ENCODE results near the gene RUFY4.
"Not testable (repeated sequence)": the region's sequence is repeated elsewhere in the genome, so short reads cannot be mapped to it uniquely, and the experiment has no call there.

RUFY4 gene

DNA sequence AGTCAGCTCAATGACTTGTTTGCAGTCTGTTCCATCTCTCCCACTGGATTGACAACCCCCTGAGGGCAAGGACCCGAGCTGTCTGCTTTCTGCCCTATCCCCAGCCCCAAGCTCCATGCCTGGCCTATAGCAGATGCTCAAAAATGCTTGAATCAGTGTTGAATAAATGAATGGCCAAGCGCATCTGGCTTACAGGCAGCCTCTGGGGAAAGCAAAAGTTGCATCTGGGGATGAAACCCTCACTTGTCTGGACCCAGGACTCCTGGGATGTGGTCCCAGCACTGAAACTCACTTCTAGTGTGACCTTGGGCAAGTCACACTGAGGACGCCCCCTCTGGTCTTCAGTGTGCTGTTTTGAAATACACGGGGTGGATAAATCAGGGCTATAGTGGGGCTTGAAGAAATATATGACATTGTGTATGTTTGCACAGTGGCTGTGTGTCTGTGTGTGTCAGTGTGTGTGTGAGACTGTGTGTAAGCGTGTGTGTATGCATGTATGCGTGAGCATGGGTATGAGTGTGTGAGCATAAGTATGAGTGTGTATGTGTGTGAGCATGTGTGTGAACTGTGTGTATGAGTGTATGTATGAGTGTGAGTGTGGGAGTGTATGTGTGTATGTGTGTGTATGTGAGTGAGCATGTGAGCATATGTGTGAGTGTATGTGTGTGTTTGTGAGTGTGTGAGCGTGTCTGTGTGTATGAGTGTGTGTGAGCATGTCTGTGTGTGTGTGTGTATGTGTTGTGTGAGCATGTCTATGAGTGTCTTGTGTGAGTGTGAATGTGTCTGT lies 38.5 kb upstream of the RUFY4 start:
- no peak for DNase-seq (ENCODE audit: low read depth in 2 of 2)

DNA sequence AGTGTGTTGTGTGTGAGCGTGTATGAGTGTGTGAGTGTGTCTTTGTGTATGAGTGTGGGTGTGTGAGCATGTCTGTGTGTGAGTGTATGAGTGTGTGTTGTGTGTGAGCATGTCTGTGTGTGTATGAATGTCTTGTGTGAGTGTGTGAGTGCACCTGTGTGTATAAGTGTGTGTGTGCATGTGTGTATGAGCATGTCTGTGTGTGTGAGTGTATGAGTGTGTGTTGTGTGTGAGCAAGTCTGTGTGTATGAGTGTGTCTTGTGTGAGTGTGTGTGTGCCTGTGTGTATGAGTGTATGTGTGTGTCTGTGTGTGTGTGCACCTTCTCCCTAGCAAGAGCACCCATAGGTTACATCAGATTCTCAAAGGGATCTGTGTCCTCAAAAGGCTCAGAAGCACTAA lies 37.8 kb upstream of the RUFY4 start:
- no peak for DNase-seq (ENCODE audit: low read depth in 2 of 2)

DNA sequence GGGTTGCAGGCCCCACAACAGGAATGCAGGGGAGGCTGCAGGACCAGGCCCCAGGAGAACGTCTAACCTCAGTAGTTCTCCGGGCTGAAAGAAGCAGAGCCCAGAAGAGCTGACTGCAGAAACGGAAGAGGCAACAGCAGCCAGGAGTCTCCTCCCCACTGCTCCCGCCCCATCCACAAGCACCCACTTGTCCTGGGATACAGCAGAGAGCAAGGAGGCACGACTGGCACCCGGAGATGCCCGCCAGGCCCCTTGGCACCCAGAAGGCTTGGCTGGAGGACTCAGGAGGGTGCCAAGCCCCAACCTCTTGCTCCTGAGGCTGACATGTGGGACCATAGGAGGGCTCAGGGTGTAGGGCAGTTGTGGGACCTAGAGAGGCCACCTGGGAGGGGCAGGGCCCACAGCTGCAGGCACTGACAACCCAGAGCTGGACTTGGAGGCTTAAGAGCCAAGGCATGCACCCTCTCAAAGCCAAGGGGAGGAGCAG lies 37.2 kb upstream of the RUFY4 start:
- DNase-seq (ENCODE audit: low read depth in 2 of 2) = no peak

DNA sequence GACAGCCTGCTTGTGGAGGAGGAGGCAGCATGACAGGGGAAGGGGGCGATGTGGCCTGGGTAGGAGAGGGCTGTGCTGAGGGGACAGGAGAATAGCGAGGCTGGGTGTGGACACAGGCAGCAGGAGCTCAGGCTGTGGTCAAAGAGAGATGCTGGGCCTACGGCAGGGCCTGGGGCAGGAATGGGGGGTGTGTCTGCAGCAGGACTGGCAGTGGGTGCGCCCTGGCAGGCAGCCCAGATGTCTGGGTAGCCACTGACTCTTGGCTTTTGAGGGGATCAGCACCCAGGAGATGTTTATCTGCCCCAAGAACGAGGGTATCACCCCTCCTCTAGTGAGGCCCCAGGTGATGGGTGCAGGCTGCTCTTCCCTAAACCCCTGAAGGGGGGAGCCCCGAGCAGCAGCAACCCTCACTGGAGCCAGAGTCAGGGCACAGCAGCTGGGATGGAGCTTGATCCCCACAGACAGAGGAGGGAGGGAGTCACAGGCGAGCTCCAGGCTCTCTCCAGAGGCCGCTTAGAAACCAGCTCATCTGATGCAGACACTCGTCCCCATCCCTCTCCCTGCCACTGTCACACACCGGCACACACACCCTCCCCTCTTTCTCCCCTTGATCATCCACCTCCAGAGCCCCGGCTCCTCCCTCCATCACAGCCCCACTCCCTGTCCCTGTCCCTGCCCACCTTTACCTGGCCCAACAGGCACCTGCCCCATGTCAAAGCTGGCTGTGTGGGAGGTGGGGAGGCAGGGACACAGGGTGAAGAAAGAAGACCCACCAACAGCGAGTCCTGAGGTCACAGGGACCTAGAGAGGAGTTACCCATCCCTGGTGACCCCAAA lies 36.5 kb upstream of the RUFY4 start:
- no peak for DNase-seq (ENCODE audit: low read depth in 2 of 2)

DNA sequence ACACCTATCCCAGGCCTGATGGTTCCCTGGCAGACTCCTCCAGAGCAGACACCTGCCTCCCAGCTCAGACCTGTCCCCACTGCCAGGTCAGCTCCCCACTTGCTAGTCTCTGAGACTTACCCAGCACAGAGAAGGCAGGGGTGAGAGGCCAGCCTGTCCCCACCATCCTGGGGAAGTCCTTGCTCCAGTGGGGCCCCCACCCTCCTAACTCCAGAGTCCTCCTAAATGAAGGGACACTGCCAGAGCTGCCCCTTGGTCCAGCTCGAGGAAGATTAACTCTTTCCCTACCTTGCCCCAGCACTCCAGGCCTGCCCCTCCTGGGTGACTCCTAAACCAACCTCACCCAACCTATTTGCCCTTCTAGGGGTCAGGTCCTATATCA lies 35.9 kb upstream of the RUFY4 start:
- DNase-seq (ENCODE audit: low read depth in 2 of 2) = no peak

DNA sequence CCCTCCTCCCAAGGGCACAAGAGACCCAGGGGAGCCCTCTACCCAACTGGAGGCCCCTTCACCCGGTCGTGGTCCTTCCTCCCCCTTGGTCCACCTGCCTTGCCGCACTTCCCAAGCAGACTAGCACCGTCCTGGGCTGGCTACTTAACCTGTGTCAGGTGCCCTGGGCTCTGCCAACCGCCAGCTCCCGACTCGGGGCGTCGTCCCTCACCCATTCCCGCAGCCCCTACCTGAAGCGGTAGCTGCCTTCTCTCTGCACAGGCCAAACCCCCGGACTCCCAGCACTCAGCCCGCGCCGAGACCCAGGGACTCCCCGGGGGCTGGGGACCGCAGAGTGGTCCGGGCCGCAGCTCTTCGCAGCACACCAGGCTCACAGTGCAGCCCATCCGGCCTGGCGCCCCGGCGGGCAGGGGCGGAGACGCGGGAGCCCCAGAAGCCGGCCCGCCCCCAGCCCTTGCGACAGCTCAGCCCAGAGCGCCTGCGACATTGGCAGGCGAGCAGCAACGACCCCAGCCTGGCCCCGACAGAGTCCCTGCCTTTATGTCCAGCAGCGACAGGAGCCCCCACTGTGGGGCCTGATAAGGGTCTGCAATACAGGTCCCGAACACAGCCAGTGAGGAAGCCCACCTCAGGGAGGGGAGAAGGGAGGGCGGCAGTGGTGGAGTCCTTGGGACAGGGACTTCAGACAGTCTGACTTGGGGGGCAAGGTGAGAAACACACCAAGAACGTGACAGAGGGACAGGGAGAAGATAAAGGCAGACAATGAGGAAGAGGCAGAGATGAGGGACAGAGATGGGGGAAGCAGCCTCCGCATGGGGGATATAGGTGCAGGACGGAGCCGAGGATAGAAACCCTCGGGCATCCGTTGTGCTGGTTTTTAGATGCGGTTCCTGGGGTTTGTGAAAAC lies 35.2 kb upstream of the RUFY4 start:
- no peak for DNase-seq (ENCODE audit: low read depth in 2 of 2)

DNA sequence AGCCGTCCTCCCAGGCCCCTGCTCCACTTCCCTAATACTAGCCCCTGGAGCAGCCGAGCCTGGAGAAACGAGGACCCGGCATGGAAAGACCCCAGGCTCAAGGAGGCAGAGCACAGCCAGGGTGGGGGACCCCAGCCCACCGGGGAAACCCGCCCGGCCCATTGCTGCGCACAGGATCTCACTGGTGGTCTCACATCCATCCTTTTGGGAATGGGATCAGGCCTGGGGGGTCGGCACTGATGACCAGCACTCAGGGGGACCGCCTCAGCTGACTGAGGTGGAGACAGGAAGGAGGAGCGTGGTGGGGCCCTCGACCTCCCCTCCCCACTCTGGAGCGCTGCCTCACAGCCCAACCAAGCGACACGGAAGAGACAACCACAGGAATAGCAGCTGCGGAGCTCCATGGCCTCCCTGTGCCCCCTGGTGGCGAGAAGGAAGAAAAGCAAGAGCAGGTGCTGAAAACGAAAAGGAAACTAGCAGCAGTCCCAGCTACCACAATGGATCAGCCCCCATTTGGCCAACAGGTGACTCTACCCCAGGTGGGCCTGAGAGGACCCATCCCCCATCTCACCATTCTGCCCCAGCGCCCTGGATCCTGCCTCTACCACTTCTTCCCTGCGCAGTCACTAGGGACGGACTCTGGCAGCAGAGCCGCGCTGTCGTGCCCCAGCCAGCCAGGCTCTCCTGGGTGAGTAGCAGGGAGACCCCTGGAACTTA lies 34.4 kb upstream of the RUFY4 start:
- peak in 1 of 2 donors; percentile 44 for DNase-seq (ENCODE audit: low read depth in 2 of 2)

DNA sequence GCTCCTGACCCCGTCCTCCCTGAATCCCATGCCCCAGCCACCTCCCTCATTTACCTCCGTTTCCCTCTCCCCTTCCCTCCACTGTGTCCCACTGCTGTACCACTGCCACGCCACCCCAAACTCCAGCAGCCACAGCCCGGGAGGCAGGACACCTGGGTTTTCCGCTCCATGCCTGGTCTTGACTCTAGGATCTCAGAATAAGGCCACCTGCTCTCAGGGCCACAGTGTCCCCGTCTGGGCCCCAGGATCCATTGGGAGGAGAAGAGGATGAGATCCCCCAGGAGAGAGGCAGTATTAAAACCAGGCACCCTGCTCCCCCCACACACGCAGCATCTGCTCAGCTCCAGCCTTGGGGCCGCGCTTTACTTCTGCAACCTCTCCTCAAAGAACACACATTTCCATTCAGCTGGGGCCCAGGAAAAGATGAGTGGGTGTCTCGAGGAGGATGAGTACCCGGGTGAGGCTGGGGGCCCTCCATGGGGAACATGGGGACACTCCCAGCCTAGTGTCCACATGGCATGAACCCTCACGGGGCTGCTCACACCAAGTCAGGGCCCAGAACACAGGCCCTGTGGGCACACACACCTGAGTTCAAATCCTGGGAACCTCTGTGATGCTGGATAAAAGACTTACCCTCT lies 33.5 kb upstream of the RUFY4 start:
- no peak for DNase-seq (ENCODE audit: low read depth in 2 of 2)

DNA sequence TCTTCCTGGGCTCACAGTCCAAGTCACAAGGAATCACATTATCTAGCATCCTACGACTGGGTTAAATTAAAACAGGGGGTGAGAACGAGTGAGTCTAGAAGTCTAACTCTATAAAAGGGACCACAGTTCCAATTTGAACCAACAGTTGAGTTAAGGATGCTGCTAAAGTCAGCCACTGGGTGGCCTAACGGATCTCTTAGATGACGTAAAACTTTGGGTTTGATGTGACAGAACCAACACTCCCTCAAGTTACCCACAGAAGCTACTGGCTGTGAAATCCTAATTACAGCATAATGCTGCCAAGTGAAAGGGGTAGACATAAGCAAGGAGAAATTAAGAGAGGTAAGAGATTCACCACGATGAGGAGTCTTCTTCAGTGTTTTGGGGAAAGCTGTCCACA lies 32.7 kb upstream of the RUFY4 start:
- DNase-seq (ENCODE audit: low read depth in 2 of 2) = no peak

DNA sequence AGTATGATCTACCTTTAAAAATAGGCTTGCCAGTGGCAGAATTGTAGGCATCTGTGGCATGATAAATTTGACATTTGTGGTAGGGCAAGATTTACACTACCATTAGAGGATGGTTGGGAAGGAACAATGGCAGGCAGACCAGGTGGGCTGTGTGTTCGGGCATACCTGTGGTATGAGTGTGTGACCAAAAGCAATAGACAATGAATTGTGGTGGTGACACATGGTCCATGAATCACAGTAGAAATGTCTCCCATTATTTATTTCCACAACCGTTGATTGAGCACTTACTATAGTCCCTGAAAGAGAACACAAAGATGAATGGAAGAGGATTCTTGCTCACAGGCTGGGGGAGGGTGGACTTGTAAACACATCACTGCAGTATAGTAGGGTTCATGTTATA lies 29.9 kb upstream of the RUFY4 start:
- no peak for DNase-seq (ENCODE audit: low read depth in 2 of 2)

DNA sequence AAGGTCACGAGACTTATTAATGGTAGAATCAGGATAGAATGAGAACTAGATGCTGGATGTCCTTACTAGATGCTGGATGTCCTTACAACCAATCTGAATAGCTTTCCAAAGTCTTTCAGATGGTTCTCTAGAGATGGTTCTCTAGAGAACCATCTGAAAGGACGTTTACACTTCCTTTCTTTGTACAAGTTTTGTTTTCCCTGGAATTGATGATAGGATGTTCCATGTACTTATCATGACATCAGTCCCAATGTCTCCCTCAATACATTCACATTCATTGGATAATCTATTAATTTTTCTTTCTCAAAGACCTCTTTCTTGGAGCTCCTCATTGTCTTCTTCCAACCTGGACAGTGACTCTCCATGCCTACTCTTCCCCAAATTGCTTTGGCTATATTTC lies 28.2 kb upstream of the RUFY4 start:
- DNase-seq (ENCODE audit: low read depth in 2 of 2) = no peak

DNA sequence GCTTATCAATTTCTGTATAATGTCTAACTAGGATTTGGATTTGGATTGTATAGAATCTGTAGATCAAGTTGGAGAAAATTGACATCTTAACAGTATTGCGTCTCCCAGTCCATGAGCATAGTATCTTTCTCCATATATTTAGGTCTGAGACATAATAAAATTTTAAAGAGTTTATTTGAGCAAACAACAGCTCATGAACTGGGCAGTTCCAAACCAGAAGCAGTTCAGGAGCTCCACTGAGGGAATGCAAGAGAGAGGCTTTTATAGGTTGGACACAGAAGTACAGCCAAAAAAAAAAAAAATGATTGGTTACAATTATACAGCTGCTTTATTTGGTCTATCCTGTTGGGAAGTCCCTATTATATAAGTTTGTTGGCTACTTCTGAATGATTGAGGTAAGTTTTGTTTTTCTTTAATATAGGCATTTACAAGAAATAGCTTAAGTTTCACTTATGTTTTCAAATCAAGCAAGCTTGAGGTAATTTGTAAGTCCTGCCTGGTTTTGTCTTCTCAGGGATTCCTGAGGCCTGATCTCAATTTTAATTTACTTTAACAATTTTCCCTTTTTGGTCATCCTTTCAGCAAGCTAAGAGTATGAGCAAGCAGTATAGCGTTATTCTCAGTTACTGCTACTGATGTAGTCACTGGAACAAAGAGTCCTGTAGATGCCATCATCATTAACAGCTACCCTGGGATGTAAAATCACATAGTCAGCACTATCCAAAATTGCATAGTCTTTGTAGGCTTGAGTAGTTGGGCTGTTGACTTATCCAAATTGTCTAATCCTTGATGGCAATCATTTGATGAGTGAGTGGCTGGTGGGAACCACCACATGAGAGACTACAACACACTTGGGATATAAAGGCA lies 27.5 kb upstream of the RUFY4 start:
- no peak for DNase-seq (ENCODE audit: low read depth in 2 of 2)

DNA sequence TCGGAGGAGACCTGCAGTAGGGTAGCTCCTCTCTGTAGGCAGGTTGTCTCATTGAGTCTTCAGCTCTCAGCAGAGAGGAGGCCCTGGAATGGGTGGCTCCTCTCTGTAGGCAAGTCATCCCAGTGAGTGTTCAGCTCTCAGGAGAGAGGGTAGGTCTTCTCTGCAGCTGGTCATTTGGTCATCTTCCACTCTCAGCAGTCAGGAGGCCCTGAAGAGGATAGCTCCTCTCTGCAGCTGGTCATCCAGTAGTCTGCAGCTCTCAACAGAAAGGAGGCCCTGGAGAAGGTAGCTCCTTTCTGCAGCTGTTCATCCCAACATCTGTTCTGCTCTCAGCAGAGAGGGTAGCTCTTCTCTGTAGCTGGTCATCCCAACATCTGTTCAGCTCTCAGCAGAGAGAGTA lies 26.0 kb upstream of the RUFY4 start:
- no peak for DNase-seq (ENCODE audit: low read depth in 2 of 2)

DNA sequence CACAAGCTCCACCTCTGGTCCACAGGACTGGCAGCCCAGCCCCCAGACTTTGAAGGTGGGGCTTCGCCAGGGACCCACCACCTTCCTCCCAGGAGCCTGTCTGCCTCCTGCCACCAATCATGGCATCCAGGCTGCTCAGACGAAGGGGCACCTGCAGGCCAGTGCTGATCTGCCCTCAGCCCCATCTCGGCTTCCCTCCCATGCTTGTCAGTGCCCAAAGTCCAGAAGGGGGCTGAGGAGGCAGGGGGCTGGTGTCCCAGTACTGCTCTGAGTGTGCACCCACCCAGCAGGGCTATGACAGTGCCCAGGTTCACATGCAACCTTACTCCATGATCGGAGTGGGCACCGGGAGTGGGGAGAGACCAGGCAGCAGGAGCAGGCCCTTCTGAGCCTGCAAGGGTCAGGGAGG lies 25.3 kb upstream of the RUFY4 start:
- no peak for DNase-seq (ENCODE audit: low read depth in 2 of 2)

DNA sequence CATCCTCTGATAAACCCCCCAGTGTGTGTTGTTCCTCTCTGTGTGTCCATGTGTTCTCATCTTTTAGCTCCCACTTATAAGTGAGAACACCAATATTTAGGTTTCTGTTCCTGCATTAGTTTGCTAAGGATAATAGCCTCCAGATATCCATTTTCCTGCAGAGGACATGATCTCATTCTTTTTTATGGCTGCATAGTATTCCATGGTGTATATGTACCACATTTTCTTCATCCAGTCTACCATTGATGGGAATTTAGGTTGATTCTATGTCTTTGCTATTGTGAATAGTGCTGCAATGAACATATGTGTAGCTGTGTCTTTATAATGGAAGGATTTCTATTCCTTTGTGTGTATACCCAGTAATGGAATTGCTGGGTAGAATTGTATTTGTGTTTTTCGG lies 24.5 kb upstream of the RUFY4 start:
- DNase-seq (ENCODE audit: low read depth in 2 of 2) = not testable (repeated sequence)

DNA sequence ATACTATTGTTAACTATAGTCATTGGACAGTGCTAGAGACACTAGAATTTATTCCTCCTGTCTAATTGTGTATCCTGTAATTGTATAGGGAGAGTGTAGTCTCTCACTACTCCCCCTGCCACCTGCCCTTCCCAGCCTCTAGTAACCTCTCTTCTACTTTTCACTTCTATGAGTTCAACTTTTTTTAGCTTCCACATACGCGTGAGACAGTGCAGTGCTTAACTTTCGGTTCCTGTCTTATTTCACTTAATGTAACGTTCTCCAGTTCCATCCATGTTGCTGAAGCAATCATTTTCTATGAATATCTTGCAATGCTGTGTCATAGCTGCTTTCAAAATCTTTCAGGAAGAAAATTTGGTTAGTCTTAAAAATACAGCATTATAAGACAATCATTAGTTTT lies 22.8 kb upstream of the RUFY4 start:
- no peak for DNase-seq (ENCODE audit: low read depth in 2 of 2)

DNA sequence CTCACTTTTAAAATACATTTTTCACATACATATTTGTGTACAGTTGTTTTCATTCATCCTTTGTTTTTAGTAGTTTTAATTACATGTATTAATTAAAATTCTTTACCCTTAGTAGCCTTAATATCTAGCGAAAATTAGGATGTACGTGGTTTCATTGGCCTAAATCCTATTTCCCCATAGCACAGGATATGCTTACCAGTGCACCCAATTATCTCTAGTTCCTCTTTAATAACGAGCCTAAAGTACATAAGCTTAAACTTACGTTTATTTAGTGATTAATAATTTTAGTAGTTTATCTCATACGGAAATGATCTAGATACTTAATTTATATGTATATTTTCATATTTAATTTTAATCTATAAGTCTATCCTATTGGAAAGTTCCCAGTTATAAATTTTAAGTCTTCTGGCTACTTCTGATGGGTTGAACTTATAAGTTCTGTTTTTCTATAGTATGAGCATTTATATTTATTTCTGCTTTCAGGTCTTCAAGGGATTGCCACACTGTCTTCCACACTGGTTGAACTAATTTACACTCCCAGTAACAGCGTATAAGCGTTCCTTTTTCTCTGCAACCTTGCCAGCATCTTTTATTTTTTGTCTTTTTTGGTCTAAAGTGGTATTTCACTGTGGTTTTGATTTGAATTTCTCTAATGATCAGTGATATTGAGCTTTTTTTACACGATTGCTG lies 21.4 kb upstream of the RUFY4 start:
- no peak for DNase-seq (ENCODE audit: low read depth in 2 of 2)

DNA sequence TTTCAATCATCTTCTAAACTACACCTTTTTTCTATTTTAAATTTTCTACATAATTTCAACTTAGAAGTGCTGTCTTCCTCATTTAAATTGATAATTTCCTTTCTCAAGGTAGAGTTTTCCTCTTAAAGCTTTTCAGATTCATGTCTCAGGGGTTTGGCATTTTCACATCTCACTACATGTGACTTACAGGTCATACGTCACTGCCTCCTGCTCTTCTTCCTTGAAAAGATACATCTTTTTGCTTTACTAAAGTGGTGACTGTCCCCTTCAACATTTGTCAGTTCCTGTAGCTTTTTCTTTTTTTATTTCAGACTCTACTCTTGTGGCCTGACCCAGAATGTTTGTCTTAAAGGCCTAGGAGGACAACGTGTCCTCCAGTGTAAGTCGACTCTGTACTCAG lies 17.1 kb upstream of the RUFY4 start:
- no peak for DNase-seq (ENCODE audit: low read depth in 2 of 2)

DNA sequence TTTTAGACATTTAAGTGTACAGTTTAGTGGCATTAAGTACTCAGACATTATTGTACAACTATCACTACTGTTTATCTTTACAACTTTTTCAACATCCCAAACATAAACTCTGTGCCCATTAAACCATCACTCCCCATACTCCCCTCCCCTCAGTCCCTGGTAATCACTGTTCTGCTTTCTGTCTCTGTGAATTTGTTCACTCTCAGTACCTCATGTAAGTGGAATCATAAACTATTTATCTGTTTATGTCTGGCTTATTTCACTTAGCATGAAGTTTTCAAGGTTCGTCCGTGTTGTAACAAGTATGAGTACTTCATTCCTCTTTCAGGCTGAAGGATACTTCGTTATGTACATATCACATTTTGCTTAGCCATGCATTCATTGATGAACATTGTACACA lies 9.8 kb upstream of the RUFY4 start:
- DNase-seq (ENCODE audit: low read depth in 2 of 2) = no peak
